HG03354 (cell line): ENCODE data around the gene CASP1.
"Not testable (repeated sequence)": the region's sequence is repeated elsewhere in the genome, so short reads cannot be mapped to it uniquely, and the experiment has no call there.

Experiments used
- ATAC-seq: cut with Tn5 transposase; IDR thresholded peaks from one replicate; pipeline ENCODE4 v1.9.1; 2021; ENCODE audit warnings: mild to moderate bottlenecking; ENCODE audit not compliant: unreplicated experiment, poor library complexity, severe bottlenecking

CASP1 gene

GRCh38 chr11:105034813-105035620 lies at the start of gene CASP1:
CASP1 (minus strand) TSS chr11:105035144; CDS start chr11:105035113, 31 bp downstream.
- ATAC-seq, result peak; percentile 94

GRCh38 chr11:105081412-105082150 lies 46.6 kb upstream of the CASP1 start:
- no peak for ATAC-seq

- ATAC-seq, result not testable (repeated sequence)
Measured at GRCh38 chr11:105080171-105080906, 45.4 kb upstream of the CASP1 start.

- no peak for ATAC-seq
Measured at GRCh38 chr11:105078283-105078682, 43.3 kb upstream of the CASP1 start.

- not testable (repeated sequence) for ATAC-seq
Measured at GRCh38 chr11:105077141-105077790, 42.3 kb upstream of the CASP1 start.

- ATAC-seq, result no peak
Measured at GRCh38 chr11:105074166-105074530, 39.2 kb upstream of the CASP1 start.

- no peak for ATAC-seq
Measured at GRCh38 chr11:105073456-105074165, 38.7 kb upstream of the CASP1 start.

- not testable (repeated sequence) for ATAC-seq
Measured at GRCh38 chr11:105072080-105072479, 37.1 kb upstream of the CASP1 start.

- ATAC-seq, result no peak
Measured at GRCh38 chr11:105071089-105071732, 36.3 kb upstream of the CASP1 start.

- no peak for ATAC-seq
Measured at GRCh38 chr11:105070306-105070705, 35.4 kb upstream of the CASP1 start.

- not testable (repeated sequence) for ATAC-seq
Measured at GRCh38 chr11:105069749-105070148, 34.8 kb upstream of the CASP1 start.

GRCh38 chr11:105063245-105063941 lies 28.4 kb upstream of the CASP1 start:
- ATAC-seq, result not testable (repeated sequence)

GRCh38 chr11:105057432-105057831 lies 22.5 kb upstream of the CASP1 start:
- no peak for ATAC-seq

GRCh38 chr11:105056446-105056845 lies 21.5 kb upstream of the CASP1 start:
- ATAC-seq, result no peak

GRCh38 chr11:105054723-105055493 lies 20.0 kb upstream of the CASP1 start:
- ATAC-seq, result no peak

GRCh38 chr11:105052487-105052886 lies 17.5 kb upstream of the CASP1 start:
- ATAC-seq, result no peak

GRCh38 chr11:105051559-105051958 lies 16.6 kb upstream of the CASP1 start:
- ATAC-seq, result no peak
